ENCODE data around the gene SYNPO.
A peak's percentile ranks its signal among the peaks of the same experiment; 100 is the strongest.

The SYNPO gene

GRCh38 chr5:150642567-150642927 lies 2.1 kb downstream of the SYNPO start:
- DNase-seq (ENCODE audit: low spot score): no peak

GRCh38 chr5:150642991-150643710 lies 2.7 kb downstream of the SYNPO start:
- DNase-seq (ENCODE audit: low spot score): no peak

- no peak for DNase-seq (ENCODE audit: low spot score)
Measured at GRCh38 chr5:150644058-150644457, 3.6 kb downstream of the SYNPO start.

- DNase-seq (ENCODE audit: low spot score): no peak
Measured at GRCh38 chr5:150644514-150644913, 4.1 kb downstream of the SYNPO start.

- no peak for DNase-seq (ENCODE audit: low spot score)
Measured at GRCh38 chr5:150645070-150645700, 4.7 kb downstream of the SYNPO start.

GRCh38 chr5:150647275-150648251 lies 7.1 kb downstream of the SYNPO start:
- DNase-seq (ENCODE audit: low spot score): no peak

- DNase-seq (ENCODE audit: low spot score): no peak
Measured at GRCh38 chr5:150648294-150649107, 8.0 kb downstream of the SYNPO start.

GRCh38 chr5:150649108-150650020 lies 8.9 kb downstream of the SYNPO start:
- DNase-seq (ENCODE audit: low spot score): no peak

GRCh38 chr5:150650021-150651006 lies 9.9 kb downstream of the SYNPO start:
- no peak for DNase-seq (ENCODE audit: low spot score)

GRCh38 chr5:150651382-150651781 lies 10.9 kb downstream of the SYNPO start:
- no peak for DNase-seq (ENCODE audit: low spot score)

GRCh38 chr5:150651924-150652671 lies 11.6 kb downstream of the SYNPO start:
- no peak for DNase-seq (ENCODE audit: low spot score)

GRCh38 chr5:150653145-150653761 lies 12.8 kb downstream of the SYNPO start:
- no peak for DNase-seq (ENCODE audit: low spot score)

- DNase-seq (ENCODE audit: low spot score): no peak
Measured at GRCh38 chr5:150653762-150654556, 13.5 kb downstream of the SYNPO start.

GRCh38 chr5:150655221-150655620 lies 14.8 kb downstream of the SYNPO start:
- no peak for DNase-seq (ENCODE audit: low spot score)

- peak; percentile 7 for DNase-seq (ENCODE audit: low spot score)
Measured at GRCh38 chr5:150656191-150657132, 16.0 kb downstream of the SYNPO start.

GRCh38 chr5:150658121-150658520 lies 17.7 kb downstream of the SYNPO start:
- DNase-seq (ENCODE audit: low spot score): no peak

Measured in hematopoietic multipotent progenitor cell treated with erythropoietin and hydrocortisone succinate and interleukin-3 and kit ligand, for 17 days (in vitro differentiated cells).